Activated CD4-positive, alpha-beta memory T cell treated with anti-CD3 and anti-CD28 coated beads for 36 hours (primary cell): Measurements from ENCODE around the gene CHRD. TPM values are rescaled to one million over a fixed set of nuclear protein-coding genes. Genes with fewer than 3 reads are reported as not detected.
"Not testable (repeated sequence)": the region's sequence is repeated elsewhere in the genome, so short reads cannot be mapped to it uniquely, and the experiment has no call there.

Source experiments
- CTCF ChIA-PET: fragments of 350-600 bp; sonication (Branson Sonifier 250); formaldehyde crosslinking; loops from one replicate; lab custom pipeline; 2021; ENCODE audit warnings: antibody characterized with exemption, inconsistent platforms; lab: Charles Lee
- POLR2A ChIA-PET: fragments of 350-600 bp; sonication (Branson Sonifier 250); formaldehyde crosslinking; loops from one replicate; lab custom pipeline; 2021; ENCODE audit warnings: antibody characterized with exemption; lab: Charles Lee
- DNase-seq: peaks from one replicate; pipeline ENCODE4 v3.0.0-alpha.2; 2020
- H3K27ac Mint-ChIP-seq: one replicate; pipeline ENCODE4 v1.8.0; 2021; ENCODE audit warnings: mixed read lengths
- H3K27me3 Mint-ChIP-seq: one replicate; pipeline ENCODE4 v1.8.0; 2021; ENCODE audit warnings: mixed read lengths
- H3K36me3 Mint-ChIP-seq: one replicate; pipeline ENCODE4 v1.8.0; 2021; ENCODE audit warnings: mixed read lengths
- H3K4me1 Mint-ChIP-seq: one replicate; pipeline ENCODE4 v1.8.0; 2021; ENCODE audit warnings: low read depth, mixed read lengths
- H3K4me3 Mint-ChIP-seq: one replicate; pipeline ENCODE4 v1.8.0; 2021; ENCODE audit warnings: mild to moderate bottlenecking, mixed read lengths
- H3K9me3 Mint-ChIP-seq: one replicate; pipeline ENCODE4 v1.8.0; 2021; ENCODE audit warnings: mixed read lengths
- intact Hi-C: fragments of 100-400 bp; cut with micrococcal nuclease; formaldehyde crosslinking; loops from one replicate; pipeline ENCODE4 v1.15.1; 2023
- total RNA-seq, 2 experiments: library from RNA; stranded (reverse); gene quantifications; one replicate each; pipeline ENCODE4 v1.2.3, GENCODE V29; 2021

Gene CHRD
- total RNA-seq, 2 experiments from 2014 or later = 0.21 TPM; not detected in 1

GRCh38 chr3:184338511-184338945 is 41.3 kb upstream of the CHRD start:
- peak; percentile 41 for DNase-seq
- ChIA-PET POLR2A (interaction anchor here (1.1 kb wide), 1 partner anchor 24 kb away, joined by 4 read pairs; no protein-coding TSS in a partner anchor), CTCF (interaction anchor here (0.6 to 3.3 kb wide), 3 partner anchors 10 to 72 kb away, joined by 3 to 23 read pairs (median 4); no protein-coding TSS in a partner anchor)
- H3K4me1 Mint-ChIP-seq = peaks cover 39% of the 10 kb centered on the region
- H3K27me3 Mint-ChIP-seq = no peaks in the 10 kb centered on the region
- no peaks in the 10 kb centered on the region for H3K9me3 Mint-ChIP-seq
- H3K36me3 Mint-ChIP-seq = peaks cover 5% of the 10 kb centered on the region
- no peak overlapping the region for H3K4me3 Mint-ChIP-seq
- intact Hi-C loops = no loop called here
- no peak overlapping the region for H3K27ac Mint-ChIP-seq

DNA sequence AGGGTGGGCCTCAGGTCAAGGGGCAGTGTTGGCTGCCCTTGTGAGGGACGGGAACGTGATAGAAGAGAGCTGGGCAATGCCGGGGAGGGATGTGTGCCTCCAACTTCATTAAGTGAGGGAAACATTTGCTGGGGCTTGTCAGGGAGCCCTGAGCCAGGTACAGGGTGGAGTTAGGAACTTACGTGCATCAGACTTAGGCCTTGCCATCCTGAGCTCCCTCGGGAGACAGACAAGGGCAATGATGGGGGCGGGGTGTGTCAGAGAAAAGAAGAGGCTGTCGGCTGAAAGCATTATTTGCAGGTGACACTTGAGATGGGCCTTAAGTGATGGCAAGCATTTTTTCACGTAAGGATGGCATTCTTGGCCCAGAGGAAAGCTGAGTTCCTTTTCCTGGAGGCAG is 40.9 kb upstream of the CHRD start:
- no peak overlapping the region for H3K27ac Mint-ChIP-seq
- intact Hi-C loops = no loop called here
- DNase-seq = no peak
- H3K9me3 Mint-ChIP-seq = no peaks in the 10 kb centered on the region
- H3K36me3 Mint-ChIP-seq = peaks cover 4% of the 10 kb centered on the region
- H3K4me3 Mint-ChIP-seq = no peak overlapping the region
- CTCF ChIA-PET = interaction anchor here (1.2 to 3.3 kb wide), 2 partner anchors 10 to 15 kb away, joined by 3 to 23 read pairs; no protein-coding TSS in a partner anchor
- H3K4me1 Mint-ChIP-seq = peaks cover 34% of the 10 kb centered on the region
- POLR2A ChIA-PET = interaction anchor here (1.1 kb wide), 1 partner anchor 23 kb away, joined by 4 read pairs; no protein-coding TSS in a partner anchor
- H3K27me3 Mint-ChIP-seq = no peaks in the 10 kb centered on the region

- POLR2A ChIA-PET, H3K9me3 Mint-ChIP-seq, intact Hi-C loops, H3K36me3 Mint-ChIP-seq, H3K4me3 Mint-ChIP-seq, H3K27ac Mint-ChIP-seq, H3K27me3 Mint-ChIP-seq, DNase-seq: not testable (repeated sequence)
- CTCF ChIA-PET = interaction anchor here (1.2 to 3.3 kb wide), 2 partner anchors 9 to 15 kb away, joined by 3 to 23 read pairs; no protein-coding TSS in a partner anchor
- peaks cover 28% of the 10 kb centered on the region for H3K4me1 Mint-ChIP-seq
These were observed 40.3 kb upstream of the CHRD start for GRCh38 chr3:184339451-184340135.

DNA sequence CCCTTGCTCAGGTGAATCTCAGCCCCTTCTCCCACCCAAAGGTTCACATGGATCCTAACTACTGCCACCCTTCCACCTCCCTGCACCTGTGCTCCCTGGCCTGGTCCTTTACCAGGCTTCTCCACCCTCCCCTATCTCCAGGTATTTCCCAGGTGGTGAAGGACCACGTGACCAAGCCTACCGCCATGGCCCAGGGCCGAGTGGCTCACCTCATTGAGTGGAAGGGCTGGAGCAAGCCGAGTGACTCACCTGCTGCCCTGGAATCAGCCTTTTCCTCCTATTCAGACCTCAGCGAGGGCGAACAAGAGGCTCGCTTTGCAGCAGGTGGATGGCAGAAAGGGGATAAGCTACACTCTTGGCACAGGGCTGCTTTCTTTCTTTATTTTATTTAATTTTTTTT is 37.9 kb upstream of the CHRD start:
- DNase-seq = no peak
- CTCF ChIA-PET = interaction anchor here (2.4 kb wide), 1 partner anchor 13 kb away, joined by 7 read pairs; no protein-coding TSS in a partner anchor
- peaks cover 2% of the 10 kb centered on the region for H3K36me3 Mint-ChIP-seq
- intact Hi-C loops = no loop called here
- no peaks in the 10 kb centered on the region for H3K27me3 Mint-ChIP-seq
- H3K4me1 Mint-ChIP-seq = peaks cover 13% of the 10 kb centered on the region
- POLR2A ChIA-PET = no interaction called here
- no peaks in the 10 kb centered on the region for H3K9me3 Mint-ChIP-seq
- H3K4me3 Mint-ChIP-seq = no peak overlapping the region
- H3K27ac Mint-ChIP-seq = no peak overlapping the region

- peaks cover 2% of the 10 kb centered on the region for H3K36me3 Mint-ChIP-seq
- ChIA-PET CTCF (interaction anchor here (2.4 kb wide), 1 partner anchor 11 kb away, joined by 7 read pairs; no protein-coding TSS in a partner anchor), POLR2A (no interaction called here)
- no peaks in the 10 kb centered on the region for H3K9me3 Mint-ChIP-seq
- DNase-seq = no peak
- intact Hi-C loops = no loop called here
- H3K27ac Mint-ChIP-seq = no peak overlapping the region
- H3K4me3 Mint-ChIP-seq = no peak overlapping the region
- no peaks in the 10 kb centered on the region for H3K27me3 Mint-ChIP-seq
- peaks cover under 1% of the 10 kb centered on the region for H3K4me1 Mint-ChIP-seq
These were observed 36.5 kb upstream of the CHRD start for GRCh38 chr3:184343200-184343876.

GRCh38 chr3:184344579-184345316 is 35.1 kb upstream of the CHRD start:
- ChIA-PET POLR2A (no interaction called here), CTCF (interaction anchor here (0.5 to 1.1 kb wide), 2 partner anchors 10 to 23 kb away, joined by 3 to 9 read pairs; no protein-coding TSS in a partner anchor)
- no peaks in the 10 kb centered on the region for H3K27me3 Mint-ChIP-seq
- H3K27ac Mint-ChIP-seq = no peak overlapping the region
- H3K4me1 Mint-ChIP-seq = no peaks in the 10 kb centered on the region
- no peak overlapping the region for H3K4me3 Mint-ChIP-seq
- intact Hi-C loops = no loop called here
- DNase-seq = no peak
- no peaks in the 10 kb centered on the region for H3K9me3 Mint-ChIP-seq
- peaks cover 2% of the 10 kb centered on the region for H3K36me3 Mint-ChIP-seq

DNA sequence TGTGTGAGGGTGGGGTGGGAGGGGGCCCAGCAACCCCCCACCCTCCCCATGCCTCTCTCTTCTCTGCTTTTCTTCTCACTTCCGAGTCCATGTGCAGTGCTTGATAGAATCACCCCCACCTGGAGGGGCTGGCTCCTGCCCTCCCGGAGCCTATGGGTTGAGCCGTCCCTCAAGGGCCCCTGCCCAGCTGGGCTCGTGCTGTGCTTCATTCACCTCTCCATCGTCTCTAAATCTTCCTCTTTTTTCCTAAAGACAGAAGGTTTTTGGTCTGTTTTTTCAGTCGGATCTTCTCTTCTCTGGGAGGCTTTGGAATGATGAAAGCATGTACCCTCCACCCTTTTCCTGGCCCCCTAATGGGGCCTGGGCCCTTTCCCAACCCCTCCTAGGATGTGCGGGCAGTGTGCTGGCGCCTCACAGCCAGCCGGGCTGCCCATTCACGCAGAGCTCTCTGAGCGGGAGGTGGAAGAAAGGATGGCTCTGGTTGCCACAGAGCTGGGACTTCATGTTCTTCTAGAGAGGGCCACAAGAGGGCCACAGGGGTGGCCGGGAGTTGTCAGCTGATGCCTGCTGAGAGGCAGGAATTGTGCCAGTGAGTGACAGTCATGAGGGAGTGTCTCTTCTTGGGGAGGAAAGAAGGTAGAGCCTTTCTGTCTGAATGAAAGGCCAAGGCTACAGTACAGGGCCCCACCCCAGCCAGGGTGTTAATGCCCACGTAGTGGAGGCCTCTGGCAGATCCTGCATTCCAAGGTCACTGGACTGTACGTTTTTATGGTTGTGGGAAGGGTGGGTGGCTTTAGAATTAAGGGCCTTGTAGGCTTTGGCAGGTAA is 34.3 kb upstream of the CHRD start:
- POLR2A ChIA-PET = no interaction called here
- H3K36me3 Mint-ChIP-seq = peaks cover 2% of the 10 kb centered on the region
- H3K27me3 Mint-ChIP-seq = no peaks in the 10 kb centered on the region
- H3K4me3 Mint-ChIP-seq = no peak overlapping the region
- CTCF ChIA-PET = interaction anchor here (0.5 to 1.5 kb wide), 3 partner anchors 9 to 22 kb away, joined by 3 to 9 read pairs (median 3); no protein-coding TSS in a partner anchor
- intact Hi-C loops = no loop called here
- peak; percentile 26 for DNase-seq
- no peaks in the 10 kb centered on the region for H3K4me1 Mint-ChIP-seq
- no peaks in the 10 kb centered on the region for H3K9me3 Mint-ChIP-seq
- no peak overlapping the region for H3K27ac Mint-ChIP-seq

GRCh38 chr3:184346480-184347190 is 33.2 kb upstream of the CHRD start:
- intact Hi-C loops = no loop called here
- CTCF ChIA-PET = interaction anchor here (1.5 kb wide), 1 partner anchor 15 kb away, joined by 3 read pairs; no protein-coding TSS in a partner anchor
- H3K4me1 Mint-ChIP-seq = no peaks in the 10 kb centered on the region
- peaks cover 2% of the 10 kb centered on the region for H3K36me3 Mint-ChIP-seq
- H3K9me3 Mint-ChIP-seq = no peaks in the 10 kb centered on the region
- no peak overlapping the region for H3K4me3 Mint-ChIP-seq
- H3K27ac Mint-ChIP-seq = no peak overlapping the region
- POLR2A ChIA-PET = no interaction called here
- no peak for DNase-seq
- no peaks in the 10 kb centered on the region for H3K27me3 Mint-ChIP-seq

DNA sequence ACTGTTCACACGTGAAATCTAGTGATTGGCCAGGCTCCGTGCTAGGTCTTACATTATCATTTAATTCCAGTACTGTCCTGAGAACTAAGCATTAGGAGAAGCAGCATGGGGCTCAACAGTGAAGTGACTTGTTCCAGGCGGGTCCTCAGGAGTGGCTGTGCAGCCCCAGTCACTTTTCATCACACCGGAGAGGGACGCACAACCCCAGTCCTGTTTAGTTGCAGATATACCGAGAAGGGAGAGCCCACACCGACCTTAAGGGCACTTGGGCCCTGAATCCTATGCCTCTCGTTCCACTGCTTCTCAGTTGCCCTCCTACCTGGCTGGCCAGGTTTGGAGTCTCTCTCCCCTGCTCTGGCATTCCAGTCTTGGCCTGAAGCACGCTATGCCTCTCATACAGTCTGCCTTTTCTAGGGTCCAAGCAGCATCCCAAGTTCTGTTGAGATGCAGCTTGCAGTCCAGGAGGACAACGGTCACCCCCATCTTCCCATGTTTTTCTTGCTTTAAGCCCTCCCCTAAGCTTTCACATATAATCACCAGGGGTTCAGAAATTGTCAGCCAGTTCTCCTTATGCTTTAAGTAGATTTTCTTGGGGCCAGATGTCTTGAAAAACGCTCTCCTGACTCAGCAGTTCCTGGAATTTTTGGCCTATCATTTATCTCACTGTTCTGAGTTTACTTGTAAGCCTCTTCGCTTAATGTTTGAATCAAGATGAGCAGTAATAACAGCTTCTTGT is 32.4 kb upstream of the CHRD start:
- ChIA-PET POLR2A (no interaction called here), CTCF (interaction anchor here (1.5 kb wide), 1 partner anchor 15 kb away, joined by 3 read pairs; no protein-coding TSS in a partner anchor)
- Mint-ChIP-seq H3K27ac (no peak overlapping the region), H3K27me3 (no peaks in the 10 kb centered on the region), H3K4me1 (no peaks in the 10 kb centered on the region), H3K4me3 (no peak overlapping the region), H3K36me3 (peaks cover 2% of the 10 kb centered on the region), H3K9me3 (no peaks in the 10 kb centered on the region)
- DNase-seq = no peak
- intact Hi-C loops = no loop called here

GRCh38 chr3:184348057-184348382 is 31.8 kb upstream of the CHRD start:
- Mint-ChIP-seq H3K27me3 (no peaks in the 10 kb centered on the region), H3K4me1 (no peaks in the 10 kb centered on the region), H3K4me3 (no peak overlapping the region), H3K36me3 (peaks cover 2% of the 10 kb centered on the region), H3K27ac (no peak overlapping the region), H3K9me3 (no peaks in the 10 kb centered on the region)
- ChIA-PET CTCF (no interaction called here), POLR2A (interaction anchor here (1.0 kb wide), 1 partner anchor 14 kb away, joined by 3 read pairs; no protein-coding TSS in a partner anchor)
- no peak for DNase-seq
- intact Hi-C loops = no loop called here
